GM12878 (cell line): Measurements from ENCODE around the gene HOXD9. TPM values are rescaled to one million over a fixed set of nuclear protein-coding genes. Genes with fewer than 3 reads are reported as not detected.

Experiments used
- ATAC-seq: fragments of 200-7000 bp; cut with Tn5 transposase; 3 replicates; pipeline ENCODE4 v1.9.1; 2020; ENCODE audit warnings: mild to moderate bottlenecking, moderate library complexity
- BruUV-seq: library from RNA; stranded (reverse); fragments of 400-500 nt; replicated peaks from 2 replicates; lab custom pipeline; 2021; lab: Mats Ljungman, UMichigan
- CTCF ChIA-PET: fragments of 300-600 bp; sonication (Branson Sonifier 250); formaldehyde crosslinking; extraction: SDS; loops from one replicate; lab custom pipeline; 2021; ENCODE audit warnings: inconsistent platforms; lab: Yijun Ruan, JAX
- POLR2A ChIA-PET: fragments of 350-600 bp; formaldehyde crosslinking; extraction: SDS; loops from one replicate; lab custom pipeline; 2021; ENCODE audit warnings: inconsistent platforms; lab: Charles Lee
- RAD21 ChIA-PET: fragments of 300-600 bp; sonication (Branson Sonifier 250); formaldehyde crosslinking; loops from one replicate; lab custom pipeline; 2023; ENCODE audit warnings: antibody characterized with exemption; ENCODE audit not compliant: unreplicated experiment; lab: Charles Lee
- SMC1A ChIA-PET: fragments of 300-600 bp; sonication (Branson Sonifier 250); formaldehyde crosslinking; loops from one replicate; lab custom pipeline; 2023; ENCODE audit not compliant: unreplicated experiment, uncharacterized antibody; lab: Charles Lee
- DNase-seq: peaks from one replicate; pipeline ENCODE4 v3.0.0-alpha.2; 2011; ENCODE audit warnings: low read depth, low spot score
- FAIRE-seq: peaks from 3 replicates; lab custom pipeline; 2011; peaks lifted over from hg19 to GRCh38; lab: Jason Lieb, UNC
- H2AFZ ChIP-seq: 2 replicates; pipeline ENCODE4 v1.6.0; 2011; ENCODE audit warnings: low read depth, low read length, control low read depth; ENCODE audit not compliant: control insufficient read depth
- H3K27ac ChIP-seq: 2 replicates; pipeline ENCODE4 v1.5.1; 2011; ENCODE audit warnings: control low read depth; ENCODE audit not compliant: control insufficient read depth, insufficient read depth
- H3K27me3 ChIP-seq, 2 experiments: replicated peaks in 1 of 2; 2 replicates each; pipeline versions ENCODE4 v1.6.0 to v1.6.1; 2011; ENCODE audit warnings: low read length in 1 of 2; ENCODE audit not compliant: control insufficient read depth in 2 of 2, insufficient read depth in 2 of 2
- H3K36me3 ChIP-seq, 2 experiments: 2 replicates each; pipeline ENCODE4 v1.5.1; 2011; ENCODE audit warnings: low read length in 1 of 2; ENCODE audit not compliant: control insufficient read depth in 2 of 2, insufficient read depth in 2 of 2
- H3K4me1 ChIP-seq: 2 replicates; pipeline ENCODE4 v1.6.1; 2011; ENCODE audit warnings: mild to moderate bottlenecking, low read length, moderate library complexity, mixed read lengths; ENCODE audit not compliant: control insufficient read depth, insufficient read depth
- H3K4me2 ChIP-seq: 2 replicates; pipeline ENCODE4 v1.6.0; 2011; ENCODE audit warnings: control low read depth; ENCODE audit not compliant: control insufficient read depth, insufficient read depth
- H3K4me3 ChIP-seq: fragments of 200-600 bp; sonication (generic); 2 replicates; pipeline ENCODE4 v1.5.1; 2016
- H3K79me2 ChIP-seq: 2 replicates; pipeline ENCODE4 v1.6.0; 2011; ENCODE audit warnings: low read length; ENCODE audit not compliant: control insufficient read depth, insufficient read depth
- H3K9ac ChIP-seq: 2 replicates; pipeline ENCODE4 v1.8.0; 2011; ENCODE audit warnings: low read length, control low read depth, mixed read lengths; ENCODE audit not compliant: control insufficient read depth, insufficient read depth
- H3K9me3 ChIP-seq: replicated peaks from 3 replicates; pipeline ENCODE4 v1.5.1; 2011; ENCODE audit warnings: mild to moderate bottlenecking, low read length; ENCODE audit not compliant: control insufficient read depth, insufficient read depth
- H4K20me1 ChIP-seq: 2 replicates; pipeline ENCODE4 v1.6.0; 2011; ENCODE audit not compliant: control insufficient read depth, insufficient read depth
- BHLHE40 ChIP-seq, 2 experiments: fragments of 450-650 bp in 1 of 2; IDR thresholded peaks; 2 replicates each; pipeline ENCODE4 v1.6.1; 2011 to 2017; ENCODE audit warnings: low read depth in 2 of 2, borderline replicate concordance in 1 of 2, improper control_type of control experiment in 1 of 2, low read length in 1 of 2, mild to moderate bottlenecking in 1 of 2
- JUND ChIP-seq: IDR thresholded peaks from 2 replicates; pipeline ENCODE4 v1.6.1; 2012; ENCODE audit warnings: low read depth, mild to moderate bottlenecking, low read length, improper control_type of control experiment, moderate library complexity
- MXI1 ChIP-seq: fragments of 150-350 bp; IDR thresholded peaks from 2 replicates; pipeline ENCODE4 v1.6.1; 2011; ENCODE audit warnings: low read depth, mild to moderate bottlenecking, inconsistent platforms, low read length, improper control_type of control experiment
- PML ChIP-seq: IDR thresholded peaks from 2 replicates; pipeline ENCODE4 v1.6.1; 2012; ENCODE audit warnings: low read length, inconsistent platforms
- YBX1 ChIP-seq: fragments of 450-650 bp; IDR thresholded peaks from 2 replicates; pipeline ENCODE4 v1.6.1; 2016; ENCODE audit warnings: antibody characterized with exemption
- WGBS: methylation state at CpG from one replicate; pipeline ENCODE4 v1.1.6; 2016; ENCODE audit warnings: low lambda C conversion rate; ENCODE audit not compliant: insufficient replicate concordance, insufficient coverage; ENCODE audit errors: missing lambda C conversion rate; 5-methylcytosine and 5-hydroxymethylcytosine counted together
- in situ Hi-C: fragments of 300-500 bp; cut with MboI; formaldehyde crosslinking; loops from 9 replicates; pipeline ENCODE4 v1.14.3; 2018; ENCODE audit warnings: mixed read lengths
- intact Hi-C: fragments of 100-400 bp; cut with micrococcal nuclease; formaldehyde crosslinking; loops from one replicate; pipeline ENCODE4 v1.14.2; 2022; ENCODE audit not compliant: unreplicated experiment
- polyA plus RNA-seq, 11 experiments: library from polyadenylated mRNA; depleted of rRNA in 4 of 11; unstranded in 6 of 11; stranded (reverse) in 5 of 11; fragments of >200 nt; fragmentation: Nextera tagmentation in 4 of 11; fragmentation: Illumina TruSeq in 1 of 11; extraction: Ambion mirVana in 4 of 11; extraction: Trizol in 1 of 11; gene quantifications; 1 replicate in 1 of 11; 2 replicates in 10 of 11; pipeline versions ENCODE4 v1.2.1 to v1.2.3, GENCODE V29; 2011 to 2016; ENCODE audit warnings: inconsistent platforms in 2 of 11, missing spikeins in 2 of 11, low read depth in 1 of 11
- total RNA-seq, 4 experiments: library from RNA; depleted of rRNA in 3 of 4; stranded (reverse); fragments of >200 nt in 3 of 4; fragmentation: Illumina TruSeq in 1 of 4; extraction: Trizol in 1 of 4; gene quantifications; 2 replicates each; pipeline versions ENCODE4 v1.2.1 to v1.2.3, GENCODE V29; 2013 to 2021
- TF ChIP-seq, protein P1 (sequence below): IDR thresholded peaks from 2 replicates; pipeline ENCODE4 v1.6.1; 2012; ENCODE audit warnings: low read length, inconsistent platforms

The HOXD9 gene
- total and polyA plus RNA-seq, 10 of the 15 experiments (the other 5 are each of a cell fraction or from before 2014, with no cell fraction given), result not detected

DNA sequence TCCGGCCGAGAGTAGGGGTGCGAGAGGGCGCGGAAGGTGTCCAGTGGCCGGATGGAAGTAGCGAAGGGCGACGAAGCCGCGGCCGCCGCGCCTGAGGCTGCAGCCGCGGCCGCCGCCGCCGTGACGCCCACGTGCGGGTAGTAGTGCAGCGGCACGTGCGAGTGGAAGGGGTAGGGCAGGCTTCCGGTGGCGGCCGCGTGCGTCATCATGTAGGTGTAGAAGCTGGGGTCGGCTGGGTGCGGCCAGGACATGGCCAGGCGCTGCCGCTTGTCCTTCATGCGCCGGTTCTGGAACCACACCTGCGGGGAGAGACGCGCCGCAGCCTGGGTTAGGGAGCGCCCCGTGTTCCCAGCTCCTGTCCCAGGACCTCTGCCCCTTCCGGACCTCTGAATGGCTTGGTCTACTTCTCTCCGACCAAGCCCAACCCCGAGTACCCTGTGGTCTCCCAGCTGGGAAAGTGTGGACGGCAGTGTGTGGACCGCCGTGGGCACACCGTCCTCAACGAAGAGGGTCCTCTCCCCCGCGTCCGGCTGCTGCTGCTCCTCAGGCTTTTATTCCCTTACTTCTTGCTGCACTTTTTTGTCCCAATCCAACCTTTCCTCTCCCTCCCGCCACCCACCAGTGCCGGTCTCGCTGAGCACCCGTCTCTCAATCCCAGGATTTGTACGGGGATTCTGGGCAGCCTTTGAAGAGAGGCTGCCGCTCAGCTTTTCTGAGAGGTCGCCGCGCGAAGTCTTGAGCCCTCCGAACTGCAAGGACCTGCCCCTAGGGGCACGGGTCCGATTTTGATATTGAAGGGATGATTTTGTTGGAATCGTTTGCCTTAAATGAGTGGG is 41.8 kb upstream of the HOXD9 start:
- H3K36me3 ChIP-seq, result no peaks in the 10 kb centered on the region
- no peak for FAIRE-seq
- ChIA-PET SMC1A (no interaction called here), RAD21 (no interaction called here), POLR2A (no interaction called here), CTCF (no interaction called here)
- H3K27ac ChIP-seq, result no peak overlapping the region
- ATAC-seq, result no peak
- TF ChIP-seq BHLHE40 (IDR thresholded peaks at IDR 0.05; ENCODE audit: borderline replicate concordance in 1 of 2, low read depth in 2 of 2, low read length in 1 of 2) (peak in 1 of 2 experiments; percentile 33; a peak in 2 of 4 replicates), MXI1 (no peak), JUND (no peak), YBX1 (no peak), PML (no peak)
- TF ChIP-seq, protein P1, sequence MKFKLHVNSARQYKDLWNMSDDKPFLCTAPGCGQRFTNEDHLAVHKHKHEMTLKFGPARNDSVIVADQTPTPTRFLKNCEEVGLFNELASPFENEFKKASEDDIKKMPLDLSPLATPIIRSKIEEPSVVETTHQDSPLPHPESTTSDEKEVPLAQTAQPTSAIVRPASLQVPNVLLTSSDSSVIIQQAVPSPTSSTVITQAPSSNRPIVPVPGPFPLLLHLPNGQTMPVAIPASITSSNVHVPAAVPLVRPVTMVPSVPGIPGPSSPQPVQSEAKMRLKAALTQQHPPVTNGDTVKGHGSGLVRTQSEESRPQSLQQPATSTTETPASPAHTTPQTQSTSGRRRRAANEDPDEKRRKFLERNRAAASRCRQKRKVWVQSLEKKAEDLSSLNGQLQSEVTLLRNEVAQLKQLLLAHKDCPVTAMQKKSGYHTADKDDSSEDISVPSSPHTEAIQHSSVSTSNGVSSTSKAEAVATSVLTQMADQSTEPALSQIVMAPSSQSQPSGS, result no peak
- no peaks in the 10 kb centered on the region for H4K20me1 ChIP-seq
- H2AFZ ChIP-seq, result no peak overlapping the region
- peaks cover 20% of the 10 kb centered on the region; the same call in 2 of the 3 replicates for H3K9me3 ChIP-seq
- intact Hi-C loops (loop anchor here (10.0 kb wide), 1 partner anchor 196 kb away; no protein-coding TSS in a partner anchor), in situ Hi-C loops (no loop called here)
- WGBS, result 62% methylated on average over 43 of the region's 68 CpGs
- no TSS peak for BruUV-seq
- no peak overlapping the region for H3K4me2 ChIP-seq
- no peaks in the 10 kb centered on the region for H3K4me1 ChIP-seq
- DNase-seq, result no peak
- H3K4me3 ChIP-seq, result no peak overlapping the region
- H3K9ac ChIP-seq, result no peak overlapping the region
- no peaks in the 10 kb centered on the region for H3K79me2 ChIP-seq
- H3K27me3 ChIP-seq, result peaks cover 3 to 20% of the 10 kb centered on the region in 2 experiments
